Mesenchymal stem cell (in vitro differentiated cells and primary cell): ENCODE data around the gene FBXO27.
A peak's percentile ranks its signal among the peaks of the same experiment; 100 is the strongest.
"Not testable (repeated sequence)": the region's sequence is repeated elsewhere in the genome, so short reads cannot be mapped to it uniquely, and the experiment has no call there.

Experiments
- DNase-seq: peaks from one replicate; pipeline ENCODE4 v3.0.0-alpha.2; 2013
- H2AFZ ChIP-seq: one replicate; pipeline ENCODE4 v1.6.1; 2013; ENCODE audit warnings: low read depth, mild to moderate bottlenecking, control low read depth, inconsistent platforms, low read length, moderate library complexity
- H2AK5ac ChIP-seq: 2 replicates; pipeline ENCODE4 v1.6.1; 2013; ENCODE audit warnings: low read length, moderate library complexity, mild to moderate bottlenecking, inconsistent platforms; ENCODE audit not compliant: severe bottlenecking
- H2BK120ac ChIP-seq: one replicate; pipeline ENCODE4 v1.6.1; 2013; ENCODE audit warnings: low read depth, mild to moderate bottlenecking, inconsistent platforms, low read length, moderate library complexity
- H2BK12ac ChIP-seq, 2 experiments: one replicate each; pipeline ENCODE4 v1.6.1; 2013; ENCODE audit warnings: inconsistent platforms in 2 of 2, low read length in 2 of 2, mild to moderate bottlenecking in 2 of 2, moderate library complexity in 2 of 2, control low read depth in 1 of 2
- H2BK15ac ChIP-seq: one replicate; pipeline ENCODE4 v1.6.1; 2013; ENCODE audit warnings: mild to moderate bottlenecking, low read depth, inconsistent platforms; ENCODE audit not compliant: poor library complexity, severe bottlenecking
- H2BK5ac ChIP-seq: 2 replicates; pipeline ENCODE4 v1.6.1; 2013; ENCODE audit warnings: low read depth, mild to moderate bottlenecking, low read length, control low read depth, inconsistent platforms; ENCODE audit not compliant: poor library complexity, severe bottlenecking
- H3K14ac ChIP-seq, 2 experiments: one replicate each; pipeline ENCODE4 v1.6.1; 2013; ENCODE audit warnings: inconsistent platforms in 2 of 2, low read length in 2 of 2, control low read depth in 1 of 2, mild to moderate bottlenecking in 1 of 2, moderate library complexity in 1 of 2
- H3K18ac ChIP-seq, 2 experiments: one replicate each; pipeline ENCODE4 v1.6.1; 2013; ENCODE audit warnings: inconsistent platforms in 2 of 2, low read length in 2 of 2, control low read depth in 1 of 2, low read depth in 1 of 2, mild to moderate bottlenecking in 1 of 2
- H3K23ac ChIP-seq, 2 experiments: one replicate each; pipeline ENCODE4 v1.6.1; 2013; ENCODE audit warnings: inconsistent platforms in 2 of 2, low read length in 2 of 2, mild to moderate bottlenecking in 2 of 2, moderate library complexity in 2 of 2, control low read depth in 1 of 2
- H3K27ac ChIP-seq: 2 replicates; pipeline ENCODE4 v1.5.1; 2013; ENCODE audit warnings: mild to moderate bottlenecking, moderate library complexity, low read length, control low read depth, inconsistent platforms; ENCODE audit not compliant: poor library complexity, severe bottlenecking
- H3K27me3 ChIP-seq, 2 experiments: 2 replicates each; pipeline versions ENCODE4 v1.6.1 to v1.7.0; 2013; ENCODE audit warnings: low read length in 2 of 2, mild to moderate bottlenecking in 2 of 2, moderate library complexity in 2 of 2, control low read depth in 1 of 2, inconsistent platforms in 1 of 2; ENCODE audit not compliant: control insufficient read depth in 1 of 2, insufficient read depth in 1 of 2
- H3K36me3 ChIP-seq, 2 experiments: 2 replicates each; pipeline versions ENCODE4 v1.6.1 to v1.7.0; 2013; ENCODE audit warnings: low read length in 2 of 2, control low read depth in 1 of 2, inconsistent platforms in 1 of 2, low read depth in 1 of 2, mild to moderate bottlenecking in 1 of 2; ENCODE audit not compliant: insufficient read depth in 2 of 2, control insufficient read depth in 1 of 2
- H3K4ac ChIP-seq, 2 experiments: one replicate each; pipeline ENCODE4 v1.6.1; 2013; ENCODE audit warnings: inconsistent platforms in 2 of 2, low read length in 2 of 2, mild to moderate bottlenecking in 2 of 2, moderate library complexity in 2 of 2, control low read depth in 1 of 2, low read depth in 1 of 2
- H3K4me1 ChIP-seq: 2 replicates; pipeline ENCODE4 v1.6.1; 2013; ENCODE audit warnings: low read depth, low read length, control low read depth; ENCODE audit not compliant: control insufficient read depth, insufficient read depth
- H3K4me2 ChIP-seq: 2 replicates; pipeline ENCODE4 v1.6.1; 2013; ENCODE audit warnings: low read length, mild to moderate bottlenecking, inconsistent platforms; ENCODE audit not compliant: poor library complexity, severe bottlenecking
- H3K4me3 ChIP-seq, 2 experiments: 2 replicates each; pipeline versions ENCODE4 v1.5.1 to v1.7.0; 2013; ENCODE audit warnings: low read length in 2 of 2, mild to moderate bottlenecking in 2 of 2, control low read depth in 1 of 2, low read depth in 1 of 2; ENCODE audit not compliant: insufficient read depth in 1 of 2
- H3K79me1 ChIP-seq: replicated peaks from 2 replicates; pipeline ENCODE4 v1.6.1; 2013; ENCODE audit warnings: mild to moderate bottlenecking, control low read depth, low read length, inconsistent platforms; ENCODE audit not compliant: poor library complexity, severe bottlenecking
- H3K9ac ChIP-seq: 2 replicates; pipeline ENCODE4 v1.7.0; 2013; ENCODE audit warnings: mild to moderate bottlenecking, low read length, moderate library complexity
- H3K9me3 ChIP-seq: 2 replicates; pipeline ENCODE4 v1.7.0; 2013; ENCODE audit warnings: mild to moderate bottlenecking, low read length; ENCODE audit not compliant: control insufficient read depth
- H4K8ac ChIP-seq: one replicate; pipeline ENCODE4 v1.6.1; 2013; ENCODE audit warnings: inconsistent platforms, mild to moderate bottlenecking, low read length, moderate library complexity
- H4K91ac ChIP-seq: one replicate; pipeline ENCODE4 v1.6.1; 2013; ENCODE audit warnings: mild to moderate bottlenecking, low read length, inconsistent platforms
- WGBS: methylation state at CpG from one replicate; pipeline ENCODE4 v1.1.7; 2013; ENCODE audit warnings: mixed read lengths; 5-methylcytosine and 5-hydroxymethylcytosine counted together

The FBXO27 gene

GRCh38 chr19:38988627-38989026 lies 43.7 kb downstream of the FBXO27 start:
- not testable (repeated sequence) for H3K4me2 ChIP-seq, H3K9ac ChIP-seq, H2AK5ac ChIP-seq, H3K27ac ChIP-seq, H3K27me3 ChIP-seq, H3K79me1 ChIP-seq, H3K18ac ChIP-seq, H3K4ac ChIP-seq, H2BK5ac ChIP-seq, H2BK12ac ChIP-seq, H2BK120ac ChIP-seq, H3K9me3 ChIP-seq, H3K4me3 ChIP-seq, H4K8ac ChIP-seq, H3K23ac ChIP-seq, H3K14ac ChIP-seq, H3K36me3 ChIP-seq, DNase-seq, H2BK15ac ChIP-seq, H2AFZ ChIP-seq, H4K91ac ChIP-seq
- WGBS = 96% methylated on average over 3 of the region's 4 CpGs
- peaks cover 13% of the 10 kb centered on the region for H3K4me1 ChIP-seq

GRCh38 chr19:38987745-38988144 lies 44.6 kb downstream of the FBXO27 start:
- H3K9me3 ChIP-seq, H3K4ac ChIP-seq, H3K27ac ChIP-seq, H3K79me1 ChIP-seq, H4K91ac ChIP-seq, H2AK5ac ChIP-seq, H3K4me2 ChIP-seq, H3K18ac ChIP-seq, H3K4me3 ChIP-seq, H2BK5ac ChIP-seq, H3K27me3 ChIP-seq, H3K14ac ChIP-seq, H2AFZ ChIP-seq, H3K9ac ChIP-seq, H4K8ac ChIP-seq, H3K36me3 ChIP-seq, DNase-seq, H2BK15ac ChIP-seq, H3K23ac ChIP-seq, H2BK120ac ChIP-seq, H2BK12ac ChIP-seq: not testable (repeated sequence)
- H3K4me1 ChIP-seq = peaks cover 13% of the 10 kb centered on the region
- 86% methylated on average over 6 of the region's 6 CpGs for WGBS

DNA sequence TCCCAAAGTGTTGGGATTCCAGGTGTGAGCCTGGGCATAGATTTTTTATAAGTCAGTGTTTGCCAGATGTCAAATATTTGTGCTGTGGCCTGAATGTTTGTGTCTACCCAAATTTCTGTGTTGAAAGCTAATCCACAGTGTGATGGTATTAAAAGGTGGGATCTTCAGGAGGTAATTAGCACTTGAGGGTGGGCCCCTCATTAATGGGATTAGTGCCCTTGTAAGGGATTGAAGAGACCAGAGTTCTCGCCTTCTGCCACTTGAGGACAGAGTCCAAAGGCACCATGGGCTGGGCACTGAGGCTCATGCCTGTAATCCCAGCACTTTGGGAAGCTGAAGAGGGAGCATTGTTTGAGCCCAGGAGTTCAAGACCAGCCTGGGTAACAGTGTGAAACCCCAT lies 47.1 kb downstream of the FBXO27 start:
- Histone ChIP-seq H2BK120ac (no peak overlapping the region), H4K8ac (no peak overlapping the region), H3K4me2 (no peak overlapping the region), H3K4ac (no peak overlapping the region), H2BK15ac (no peak overlapping the region), H3K4me1 (peaks cover 15% of the 10 kb centered on the region), H3K18ac (no peak overlapping the region), H2AFZ (no peak overlapping the region), H2BK12ac (no peak overlapping the region), H3K9me3 (peaks cover 6% of the 10 kb centered on the region), H3K27ac (no peak overlapping the region), H4K91ac (no peak overlapping the region), H3K4me3 (no peak overlapping the region), H3K9ac (no peak overlapping the region), H2AK5ac (no peak overlapping the region), H3K27me3 (peaks cover 0 to 4% of the 10 kb centered on the region in 2 experiments), H2BK5ac (no peak overlapping the region), H3K36me3 (no peaks in the 10 kb centered on the region), H3K14ac (no peak overlapping the region), H3K23ac (no peak overlapping the region), H3K79me1 (no peaks in the 10 kb centered on the region)
- WGBS = 79% methylated on average over 1 of the region's 1 CpG
- no peak for DNase-seq

GRCh38 chr19:38980583-38981374 lies 51.6 kb downstream of the FBXO27 start:
- Histone ChIP-seq H2BK12ac (no peak overlapping the region), H3K9ac (no peak overlapping the region), H2AFZ (no peak overlapping the region), H3K23ac (no peak overlapping the region), H4K91ac (no peak overlapping the region), H3K4me3 (no peak overlapping the region), H2BK15ac (no peak overlapping the region), H2AK5ac (peak overlapping the region; percentile 29), H3K9me3 (peaks cover 6% of the 10 kb centered on the region), H4K8ac (no peak overlapping the region), H3K18ac (no peak overlapping the region), H3K4ac (no peak overlapping the region), H3K27me3 (peaks cover 0 to under 1% of the 10 kb centered on the region in 2 experiments), H3K14ac (no peak overlapping the region), H3K79me1 (no peaks in the 10 kb centered on the region), H3K36me3 (no peaks in the 10 kb centered on the region), H2BK5ac (no peak overlapping the region), H3K4me1 (peaks cover 20% of the 10 kb centered on the region), H3K4me2 (no peak overlapping the region), H2BK120ac (no peak overlapping the region), H3K27ac (no peak overlapping the region)
- WGBS = 94% methylated on average over 10 of the region's 10 CpGs
- no peak for DNase-seq
